Stimulated activated naive CD4-positive, alpha-beta T cell treated with Interleukin-2 at 50 U/mL for 16 hours (primary cell): ENCODE measurements around the gene GLI1.

Experiments used
- DNase-seq: peaks from one replicate; lab custom pipeline; 2025; lab: John Stamatoyannopoulos, UW

Gene GLI1

GRCh38 chr12:57461276-57461916 lies 1.8 kb downstream of the GLI1 start:
- DNase-seq = peak; percentile 14

- no peak for DNase-seq
Measured at GRCh38 chr12:57461917-57462250, 2.3 kb downstream of the GLI1 start.

GRCh38 chr12:57462251-57462911 lies 2.8 kb downstream of the GLI1 start:
- peak; percentile 83 for DNase-seq

GRCh38 chr12:57462912-57463253 lies 3.3 kb downstream of the GLI1 start:
- no peak for DNase-seq

- DNase-seq = no peak
Measured at GRCh38 chr12:57464569-57464968, 5.0 kb downstream of the GLI1 start.

- no peak for DNase-seq
Measured at GRCh38 chr12:57465030-57465746, 5.6 kb downstream of the GLI1 start.

- DNase-seq = no peak
Measured at GRCh38 chr12:57465747-57466505, 6.3 kb downstream of the GLI1 start.

GRCh38 chr12:57467212-57467874 lies 7.8 kb downstream of the GLI1 start:
- DNase-seq = no peak

- DNase-seq = no peak
Measured at GRCh38 chr12:57467915-57468314, 8.3 kb downstream of the GLI1 start.

- DNase-seq = no peak
Measured at GRCh38 chr12:57469296-57470164, 9.9 kb downstream of the GLI1 start.

GRCh38 chr12:57470286-57470969 lies 10.8 kb downstream of the GLI1 start:
- no peak for DNase-seq

GRCh38 chr12:57470970-57471656 lies 11.5 kb downstream of the GLI1 start:
- DNase-seq = no peak

GRCh38 chr12:57471661-57472060 lies 12.1 kb downstream of the GLI1 start:
- no peak for DNase-seq

GRCh38 chr12:57472391-57472790 lies 12.8 kb downstream of the GLI1 start:
- DNase-seq = no peak

- no peak for DNase-seq
Measured at GRCh38 chr12:57473392-57473791, 13.8 kb downstream of the GLI1 start.

GRCh38 chr12:57473886-57474285 lies 14.3 kb downstream of the GLI1 start:
- no peak for DNase-seq

GRCh38 chr12:57474430-57474829 lies 14.8 kb downstream of the GLI1 start:
- DNase-seq = no peak

GRCh38 chr12:57474862-57475261 lies 15.3 kb downstream of the GLI1 start:
- DNase-seq = no peak

GRCh38 chr12:57475271-57476161 lies 15.9 kb downstream of the GLI1 start:
- no peak for DNase-seq
